KMS-11 (cell line): ENCODE measurements around the gene TLNRD1.

Experiments used
- H2AFZ ChIP-seq: fragments of 200-600 bp; sonication (generic); 2 replicates; pipeline ENCODE4 v1.6.1; 2016; ENCODE audit warnings: antibody characterized with exemption, mixed run types, low read depth
- H3K27ac ChIP-seq: fragments of 200-600 bp; sonication (generic); 2 replicates; pipeline ENCODE4 v1.6.1; 2016; ENCODE audit warnings: mild to moderate bottlenecking, mixed run types
- H3K27me3 ChIP-seq: fragments of 200-600 bp; sonication (generic); 2 replicates; pipeline ENCODE4 v1.6.1; 2017; ENCODE audit warnings: mild to moderate bottlenecking, low read depth, mixed run types, moderate library complexity; ENCODE audit not compliant: insufficient read depth
- H3K36me3 ChIP-seq: fragments of 200-600 bp; sonication (generic); 2 replicates; pipeline ENCODE4 v1.6.1; 2017; ENCODE audit warnings: mild to moderate bottlenecking, mixed run types; ENCODE audit not compliant: insufficient read depth
- H3K4me1 ChIP-seq: fragments of 200-600 bp; sonication (generic); 2 replicates; pipeline ENCODE4 v1.6.1; 2016; ENCODE audit warnings: mild to moderate bottlenecking, low read depth, mixed run types; ENCODE audit not compliant: poor library complexity, severe bottlenecking
- H3K4me2 ChIP-seq: fragments of 200-600 bp; sonication (generic); 2 replicates; pipeline ENCODE4 v1.7.0; 2016; ENCODE audit warnings: mild to moderate bottlenecking, mixed run types
- H3K4me3 ChIP-seq: fragments of 200-600 bp; sonication (generic); IDR thresholded peaks from 2 replicates; pipeline ENCODE4 v1.6.1; 2017; ENCODE audit warnings: low read depth, low read length, mixed read lengths; ENCODE audit not compliant: insufficient read depth
- H3K79me2 ChIP-seq: fragments of 200-600 bp; sonication (generic); 2 replicates; pipeline ENCODE4 v1.6.1; 2016; ENCODE audit warnings: low read depth, mixed run types; ENCODE audit not compliant: insufficient read depth
- H3K9ac ChIP-seq: fragments of 200-600 bp; sonication (generic); 2 replicates; pipeline ENCODE4 v1.6.1; 2016; ENCODE audit warnings: mild to moderate bottlenecking, mixed run types
- H4K20me1 ChIP-seq: fragments of 200-600 bp; sonication (generic); 2 replicates; pipeline ENCODE4 v1.6.1; 2016; ENCODE audit warnings: mild to moderate bottlenecking, mixed run types; ENCODE audit not compliant: insufficient read depth
- CTCF ChIP-seq: fragments of 200-600 bp; sonication (generic); conservative IDR thresholded peaks from 2 replicates; pipeline ENCODE4 v1.6.1; 2017; ENCODE audit warnings: low read depth, mild to moderate bottlenecking, antibody characterized with exemption, low read length, moderate library complexity, mixed read lengths

The TLNRD1 gene

GRCh38 chr15:80990955-80991354 is 9.8 kb upstream of the TLNRD1 start:
- Histone ChIP-seq H3K4me2 (no peak overlapping the region), H3K4me3 (no peak overlapping the region), H3K27me3 (no peaks in the 10 kb centered on the region), H4K20me1 (0 out of 2 replicates have a peak, but pooled peaks cover 4% of the 10 kb centered on the region), H3K79me2 (peaks cover 36% of the 10 kb centered on the region), H3K4me1 (peaks cover 38% of the 10 kb centered on the region), H2AFZ (no peak overlapping the region), H3K36me3 (no peaks in the 10 kb centered on the region), H3K9ac (no peak overlapping the region), H3K27ac (no peak overlapping the region)
- no peak for TF ChIP-seq CTCF

- H3K79me2 ChIP-seq: peaks cover 31% of the 10 kb centered on the region
- H3K36me3 ChIP-seq: no peaks in the 10 kb centered on the region
- H2AFZ ChIP-seq: no peak overlapping the region
- no peaks in the 10 kb centered on the region for H3K27me3 ChIP-seq
- no peak overlapping the region for H3K4me2 ChIP-seq
- peaks cover 34% of the 10 kb centered on the region for H3K4me1 ChIP-seq
- no peak overlapping the region for H3K9ac ChIP-seq
- no peak for TF ChIP-seq CTCF
- 0 out of 2 replicates have a peak, but pooled peaks cover 4% of the 10 kb centered on the region for H4K20me1 ChIP-seq
- H3K4me3 ChIP-seq: no peak overlapping the region
- no peak overlapping the region for H3K27ac ChIP-seq
Measured at GRCh38 chr15:80991421-80991820, 9.3 kb upstream of the TLNRD1 start.

DNA sequence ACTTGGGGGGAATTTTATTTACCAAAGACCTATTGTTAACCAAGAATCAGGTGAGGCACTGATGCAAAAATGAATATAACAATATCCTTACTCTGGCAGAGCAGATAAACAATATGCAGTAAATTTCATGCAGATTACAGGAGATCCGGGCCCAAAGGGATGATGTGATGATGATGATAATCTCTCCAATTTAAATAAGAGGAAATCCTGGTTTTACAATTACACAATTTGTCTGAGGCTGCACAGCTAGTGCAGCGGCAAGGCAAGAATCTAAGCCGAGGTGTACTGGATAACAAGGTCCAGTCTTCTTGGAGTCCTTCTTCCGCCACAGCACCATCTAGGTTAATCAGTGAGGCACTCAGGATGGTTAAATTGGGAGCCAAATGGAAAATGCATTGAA is 8.7 kb upstream of the TLNRD1 start:
- no peak for TF ChIP-seq CTCF
- Histone ChIP-seq H3K27ac (no peak overlapping the region), H3K36me3 (no peaks in the 10 kb centered on the region), H2AFZ (no peak overlapping the region), H3K4me2 (no peak overlapping the region), H3K27me3 (no peaks in the 10 kb centered on the region), H3K4me3 (no peak overlapping the region), H3K9ac (no peak overlapping the region), H3K4me1 (peaks cover 31% of the 10 kb centered on the region), H4K20me1 (0 out of 2 replicates have a peak, but pooled peaks cover 4% of the 10 kb centered on the region), H3K79me2 (peaks cover 25% of the 10 kb centered on the region)

GRCh38 chr15:80992441-80992840 is 8.3 kb upstream of the TLNRD1 start:
- Histone ChIP-seq H3K27ac (no peak overlapping the region), H3K4me2 (no peak overlapping the region), H3K9ac (no peak overlapping the region), H3K4me3 (no peak overlapping the region), H2AFZ (no peak overlapping the region), H3K4me1 (peaks cover 30% of the 10 kb centered on the region), H3K79me2 (peaks cover 21% of the 10 kb centered on the region), H3K27me3 (no peaks in the 10 kb centered on the region), H3K36me3 (no peaks in the 10 kb centered on the region), H4K20me1 (0 out of 2 replicates have a peak, but pooled peaks cover 4% of the 10 kb centered on the region)
- TF ChIP-seq CTCF: no peak
